ENCODE data around the gene BAG2.

The BAG2 gene

DNA sequence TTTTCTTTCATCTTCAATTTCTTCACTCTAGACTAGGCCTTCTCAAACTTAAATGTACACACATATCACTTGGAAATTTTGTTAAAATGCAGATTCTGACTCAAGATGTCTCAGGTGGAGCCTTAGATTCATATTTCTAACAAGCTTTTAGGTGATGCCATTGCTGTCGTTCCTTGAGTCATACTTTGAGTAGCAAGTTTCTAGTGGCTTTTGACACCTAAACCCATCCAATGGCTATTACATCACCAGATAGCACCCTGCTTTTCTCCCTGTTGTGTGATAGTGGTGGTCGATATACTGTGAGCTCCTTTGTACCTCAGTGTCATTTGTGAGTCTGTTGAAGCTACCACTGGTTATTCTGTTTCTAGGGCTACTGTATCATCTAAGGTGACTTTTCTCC lies 34.8 kb upstream of the BAG2 start:
- TF ChIP-seq FOXK2 (IDR thresholded peaks at IDR 0.05) (no peak), SUZ12 (IDR thresholded peaks at IDR 0.05) (no peak), ZNF384 (IDR thresholded peaks at IDR 0.05) (no peak), BHLHE40 (IDR thresholded peaks at IDR 0.05; ENCODE audit: borderline replicate concordance) (no peak), L3MBTL2 (conservative IDR thresholded peaks at IDR 0.05) (no peak), FOXA1 (IDR thresholded peaks at IDR 0.05) (no peak), ELF4 (IDR thresholded peaks at IDR 0.05) (no peak), LEF1 (IDR thresholded peaks at IDR 0.05; ENCODE audit: borderline replicate concordance) (no peak), HDGF (IDR thresholded peaks at IDR 0.05; ENCODE audit: borderline replicate concordance) (no peak), NFRKB (IDR thresholded peaks at IDR 0.05) (no peak), FOXM1 (IDR thresholded peaks at IDR 0.05; ENCODE audit: borderline replicate concordance) (no peak), TARDBP (IDR thresholded peaks at IDR 0.05) (no peak), SP1 (IDR thresholded peaks at IDR 0.05) (no peak)
- TF ChIP-seq, protein P1, sequence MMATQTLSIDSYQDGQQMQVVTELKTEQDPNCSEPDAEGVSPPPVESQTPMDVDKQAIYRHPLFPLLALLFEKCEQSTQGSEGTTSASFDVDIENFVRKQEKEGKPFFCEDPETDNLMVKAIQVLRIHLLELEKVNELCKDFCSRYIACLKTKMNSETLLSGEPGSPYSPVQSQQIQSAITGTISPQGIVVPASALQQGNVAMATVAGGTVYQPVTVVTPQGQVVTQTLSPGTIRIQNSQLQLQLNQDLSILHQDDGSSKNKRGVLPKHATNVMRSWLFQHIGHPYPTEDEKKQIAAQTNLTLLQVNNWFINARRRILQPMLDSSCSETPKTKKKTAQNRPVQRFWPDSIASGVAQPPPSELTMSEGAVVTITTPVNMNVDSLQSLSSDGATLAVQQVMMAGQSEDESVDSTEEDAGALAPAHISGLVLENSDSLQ (IDR thresholded peaks at IDR 0.05): no peak
- ChIA-PET POLR2A (no interaction called here), CTCF (no interaction called here)
- DNase-seq (ENCODE audit: extremely low spot score): no peak

DNA sequence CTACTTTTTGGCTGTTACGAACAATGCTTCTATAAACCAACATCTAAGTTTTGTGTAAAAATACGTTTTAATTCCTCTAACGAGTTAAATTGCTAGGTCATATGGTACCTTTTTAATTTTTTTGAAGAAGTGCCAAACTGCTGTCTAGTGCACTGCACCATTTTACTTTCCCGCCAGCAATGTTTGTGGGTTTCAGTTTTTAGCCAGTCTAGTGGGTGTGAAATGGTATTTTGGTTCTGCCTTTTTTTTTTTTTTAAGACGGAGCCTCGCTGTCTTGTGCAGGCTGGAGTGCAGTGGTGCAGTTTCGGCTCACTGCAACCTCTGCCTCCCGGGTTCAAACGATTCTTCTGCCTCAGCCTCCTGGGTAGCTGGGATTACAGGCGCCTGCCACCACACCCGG lies 34.1 kb upstream of the BAG2 start:
- CTCF ChIA-PET: no interaction called here

DNA sequence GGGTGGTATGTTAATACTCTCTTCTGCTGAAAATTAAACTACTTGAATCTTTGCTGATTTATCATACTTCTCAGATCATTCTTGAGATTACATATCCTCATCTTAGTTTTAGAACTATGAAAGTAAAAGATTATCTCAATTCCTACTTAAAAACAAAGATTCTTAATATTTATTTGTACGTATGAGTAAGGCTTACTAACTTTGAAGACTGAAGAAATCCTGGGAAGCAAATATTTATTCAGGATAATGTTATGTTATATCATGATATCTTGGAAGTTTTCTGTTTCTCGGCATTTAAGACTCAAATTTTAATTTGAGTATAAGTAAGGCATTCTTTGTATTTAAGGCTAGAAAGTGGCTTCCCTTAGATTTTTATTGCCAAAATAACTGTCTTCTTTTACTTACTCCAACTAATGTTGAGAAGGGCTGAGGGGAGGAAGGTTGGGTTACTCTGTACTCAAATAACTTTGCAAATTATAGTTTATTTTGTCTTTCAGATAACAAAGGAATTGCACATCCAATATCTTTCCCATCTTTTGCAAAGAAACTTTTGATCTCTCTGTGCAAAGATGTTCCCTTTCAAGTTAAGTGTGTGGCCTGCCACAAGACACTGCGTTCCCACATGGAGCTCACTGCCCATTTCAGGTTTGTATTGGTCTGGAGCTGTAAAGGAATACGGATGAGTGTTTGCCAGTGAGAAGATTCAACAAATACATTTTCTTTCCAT lies 30.5 kb upstream of the BAG2 start:
- TF ChIP-seq LEF1 (IDR thresholded peaks at IDR 0.05; ENCODE audit: borderline replicate concordance): no peak
- TF ChIP-seq HDGF (IDR thresholded peaks at IDR 0.05; ENCODE audit: borderline replicate concordance): no peak
- TF ChIP-seq FOXA1 (IDR thresholded peaks at IDR 0.05): no peak
- no peak for TF ChIP-seq ZNF384 (IDR thresholded peaks at IDR 0.05)
- no peak for TF ChIP-seq SUZ12 (IDR thresholded peaks at IDR 0.05)
- TF ChIP-seq FOXK2 (IDR thresholded peaks at IDR 0.05): no peak
- no peak for DNase-seq (ENCODE audit: extremely low spot score)
- ChIA-PET CTCF (no interaction called here), POLR2A (no interaction called here)

More for the DNA sequence above, 34.1 kb upstream of the BAG2 start:
- no peak for DNase-seq (ENCODE audit: extremely low spot score)
- POLR2A ChIA-PET: no interaction called here
- TF ChIP-seq NFRKB (IDR thresholded peaks at IDR 0.05) (no peak), HDGF (IDR thresholded peaks at IDR 0.05; ENCODE audit: borderline replicate concordance) (no peak), FOXK2 (IDR thresholded peaks at IDR 0.05) (no peak), BHLHE40 (IDR thresholded peaks at IDR 0.05; ENCODE audit: borderline replicate concordance) (no peak), FOXA1 (IDR thresholded peaks at IDR 0.05) (no peak), LEF1 (IDR thresholded peaks at IDR 0.05; ENCODE audit: borderline replicate concordance) (no peak), ELF4 (IDR thresholded peaks at IDR 0.05) (no peak), CTBP1 (IDR thresholded peaks at IDR 0.05; ENCODE audit: borderline replicate concordance) (no peak), L3MBTL2 (conservative IDR thresholded peaks at IDR 0.05) (no peak), FOXM1 (IDR thresholded peaks at IDR 0.05; ENCODE audit: borderline replicate concordance) (no peak), SUZ12 (IDR thresholded peaks at IDR 0.05) (no peak), TARDBP (IDR thresholded peaks at IDR 0.05) (no peak), ARNT (IDR thresholded peaks at IDR 0.05) (no peak), ZNF384 (IDR thresholded peaks at IDR 0.05) (no peak), SP1 (IDR thresholded peaks at IDR 0.05) (no peak)
- TF ChIP-seq, protein P1 (IDR thresholded peaks at IDR 0.05): no peak

DNA sequence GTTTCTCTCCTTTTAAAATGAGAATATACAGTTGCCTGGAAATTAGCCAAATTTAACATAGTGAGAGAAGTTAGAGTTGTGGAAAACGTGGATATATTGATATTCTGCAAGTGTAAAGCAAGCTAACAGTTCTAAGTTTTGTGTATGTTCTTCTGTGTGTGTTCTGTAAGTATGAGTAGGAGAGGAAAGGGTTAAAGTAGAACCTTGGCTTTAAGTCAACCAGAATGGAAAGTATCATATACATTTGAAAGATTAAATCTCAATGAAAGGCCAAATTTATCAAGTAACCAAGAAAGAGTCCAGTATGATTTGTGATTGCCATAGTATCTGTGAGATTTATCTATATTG lies 30.0 kb upstream of the BAG2 start:
- DNase-seq (ENCODE audit: extremely low spot score): no peak
- POLR2A ChIA-PET: no interaction called here
- CTCF ChIA-PET: no interaction called here
- TF ChIP-seq BHLHE40 (IDR thresholded peaks at IDR 0.05; ENCODE audit: borderline replicate concordance): no peak
- no peak for TF ChIP-seq NFRKB (IDR thresholded peaks at IDR 0.05)
- TF ChIP-seq, protein P1 (IDR thresholded peaks at IDR 0.05): no peak
- TF ChIP-seq TARDBP (IDR thresholded peaks at IDR 0.05): no peak
- TF ChIP-seq L3MBTL2 (conservative IDR thresholded peaks at IDR 0.05): no peak
- no peak for TF ChIP-seq FOXK2 (IDR thresholded peaks at IDR 0.05)
- TF ChIP-seq ARNT (IDR thresholded peaks at IDR 0.05): no peak
- TF ChIP-seq LEF1 (IDR thresholded peaks at IDR 0.05; ENCODE audit: borderline replicate concordance): no peak
- TF ChIP-seq HDGF (IDR thresholded peaks at IDR 0.05; ENCODE audit: borderline replicate concordance): no peak
- TF ChIP-seq ZNF384 (IDR thresholded peaks at IDR 0.05): no peak
- no peak for TF ChIP-seq ELF4 (IDR thresholded peaks at IDR 0.05)
- TF ChIP-seq CTBP1 (IDR thresholded peaks at IDR 0.05; ENCODE audit: borderline replicate concordance): no peak
- no peak for TF ChIP-seq FOXM1 (IDR thresholded peaks at IDR 0.05; ENCODE audit: borderline replicate concordance)

DNA sequence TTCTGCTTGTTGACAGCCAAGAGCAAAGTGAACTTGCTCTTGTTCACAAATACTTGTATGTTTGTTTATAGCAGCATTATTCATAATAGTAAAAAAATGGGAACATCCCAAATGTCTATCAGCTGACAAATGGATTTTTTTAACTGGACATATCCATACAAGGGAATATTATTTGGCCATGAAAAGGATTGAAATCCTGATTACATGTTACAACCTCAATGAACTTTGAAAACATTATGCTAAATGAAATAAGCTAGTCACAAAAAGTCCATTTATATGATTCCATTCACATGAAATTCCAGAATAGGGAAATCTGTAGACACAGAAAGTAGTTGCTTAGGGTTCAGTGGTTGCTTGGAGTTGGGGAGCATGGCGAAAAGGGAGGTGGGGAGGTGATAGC lies 28.4 kb upstream of the BAG2 start:
- no peak for TF ChIP-seq HDGF (IDR thresholded peaks at IDR 0.05; ENCODE audit: borderline replicate concordance)
- no peak for TF ChIP-seq FOXK2 (IDR thresholded peaks at IDR 0.05)
- TF ChIP-seq ZNF384 (IDR thresholded peaks at IDR 0.05): no peak
- TF ChIP-seq, protein P1 (IDR thresholded peaks at IDR 0.05): no peak
- TF ChIP-seq ARNT (IDR thresholded peaks at IDR 0.05): no peak
- no peak for TF ChIP-seq FOXM1 (IDR thresholded peaks at IDR 0.05; ENCODE audit: borderline replicate concordance)
- no peak for TF ChIP-seq SUZ12 (IDR thresholded peaks at IDR 0.05)
- no peak for DNase-seq (ENCODE audit: extremely low spot score)
- ChIA-PET CTCF (no interaction called here), POLR2A (no interaction called here)

DNA sequence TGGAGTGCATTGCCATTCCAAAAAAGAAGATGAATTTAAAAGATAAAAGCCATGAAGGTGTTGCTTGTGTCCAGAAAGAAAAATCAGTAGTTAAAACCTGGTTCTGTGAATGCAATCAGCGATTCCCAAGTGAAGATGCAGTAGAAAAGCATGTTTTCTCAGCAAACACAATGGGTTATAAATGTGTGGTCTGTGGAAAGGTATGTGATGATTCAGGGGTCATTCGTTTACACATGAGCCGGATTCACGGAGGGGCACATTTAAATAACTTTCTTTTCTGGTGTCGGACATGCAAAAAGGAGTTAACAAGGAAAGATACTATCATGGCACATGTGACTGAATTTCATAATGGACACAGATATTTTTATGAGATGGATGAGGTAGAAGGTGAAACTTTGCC lies 24.7 kb upstream of the BAG2 start:
- no peak for DNase-seq (ENCODE audit: extremely low spot score)
- TF ChIP-seq TARDBP (IDR thresholded peaks at IDR 0.05): no peak
- no peak for TF ChIP-seq ELF4 (IDR thresholded peaks at IDR 0.05)
- no peak for TF ChIP-seq LEF1 (IDR thresholded peaks at IDR 0.05; ENCODE audit: borderline replicate concordance)
- TF ChIP-seq L3MBTL2 (conservative IDR thresholded peaks at IDR 0.05): no peak
- no peak for TF ChIP-seq ZNF384 (IDR thresholded peaks at IDR 0.05)
- TF ChIP-seq CTBP1 (IDR thresholded peaks at IDR 0.05; ENCODE audit: borderline replicate concordance): no peak
- no peak for TF ChIP-seq SUZ12 (IDR thresholded peaks at IDR 0.05)
- no peak for TF ChIP-seq FOXK2 (IDR thresholded peaks at IDR 0.05)
- no peak for TF ChIP-seq BHLHE40 (IDR thresholded peaks at IDR 0.05; ENCODE audit: borderline replicate concordance)
- TF ChIP-seq, protein P1 (IDR thresholded peaks at IDR 0.05): no peak
- no peak for TF ChIP-seq HDGF (IDR thresholded peaks at IDR 0.05; ENCODE audit: borderline replicate concordance)
- no peak for TF ChIP-seq FOXA1 (IDR thresholded peaks at IDR 0.05)
- TF ChIP-seq FOXM1 (IDR thresholded peaks at IDR 0.05; ENCODE audit: borderline replicate concordance): no peak
- TF ChIP-seq ARNT (IDR thresholded peaks at IDR 0.05): no peak
- POLR2A ChIA-PET: no interaction called here
- CTCF ChIA-PET: no interaction called here
